HG02588 (cell line): ENCODE measurements around the gene ECEL1.

Source experiments
- ATAC-seq: cut with Tn5 transposase; IDR thresholded peaks from one replicate; pipeline ENCODE4 v1.9.1; 2021; ENCODE audit warnings: mild to moderate bottlenecking, moderate library complexity; ENCODE audit not compliant: unreplicated experiment

ECEL1 gene

DNA sequence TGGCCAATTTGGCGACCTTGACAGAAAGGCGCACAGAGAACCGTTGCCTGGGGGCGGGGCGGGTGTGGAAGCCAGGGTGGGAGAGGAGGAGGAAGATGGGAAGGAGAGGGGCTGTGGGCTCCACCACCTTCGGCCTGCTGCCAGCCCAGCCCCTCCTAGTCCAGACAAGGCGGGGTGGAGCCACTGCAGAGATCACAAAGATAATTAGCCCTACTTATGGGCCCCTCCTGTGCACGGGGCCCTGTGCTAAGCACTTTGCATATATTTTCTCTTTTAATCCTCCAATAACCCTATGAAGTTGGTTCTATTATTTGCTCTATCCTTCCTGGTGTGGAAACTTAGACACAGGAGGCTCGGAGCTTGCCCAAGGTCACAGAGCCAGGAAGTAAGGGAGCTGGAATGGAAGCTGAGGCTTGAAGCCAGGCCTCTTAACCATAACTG, 13.7 kb upstream of the ECEL1 start:
- no peak for ATAC-seq

- ATAC-seq = no peak
Observed at GRCh38 chr2:232498452-232498851, 10.8 kb upstream of the ECEL1 start.

DNA sequence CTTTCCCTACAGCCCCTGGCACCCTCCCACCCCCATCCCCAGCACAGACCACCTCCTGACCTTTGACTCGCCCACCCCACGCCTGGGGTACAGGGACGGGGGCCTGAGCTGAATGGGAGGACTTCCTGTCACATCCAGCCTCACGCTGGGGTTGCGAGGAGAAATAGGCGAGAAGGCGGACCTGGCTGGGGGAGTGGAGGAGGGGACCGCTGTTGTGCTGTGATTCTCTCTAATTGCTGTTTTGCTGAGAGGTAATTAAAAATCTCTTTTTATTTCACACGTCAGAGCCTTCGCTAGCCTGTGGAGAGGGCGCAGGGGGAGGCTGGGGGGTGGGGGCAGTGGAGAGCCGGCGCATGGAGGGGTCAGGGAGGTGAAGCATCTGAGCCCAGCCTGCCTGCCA, 9.7 kb upstream of the ECEL1 start:
- ATAC-seq = no peak

DNA sequence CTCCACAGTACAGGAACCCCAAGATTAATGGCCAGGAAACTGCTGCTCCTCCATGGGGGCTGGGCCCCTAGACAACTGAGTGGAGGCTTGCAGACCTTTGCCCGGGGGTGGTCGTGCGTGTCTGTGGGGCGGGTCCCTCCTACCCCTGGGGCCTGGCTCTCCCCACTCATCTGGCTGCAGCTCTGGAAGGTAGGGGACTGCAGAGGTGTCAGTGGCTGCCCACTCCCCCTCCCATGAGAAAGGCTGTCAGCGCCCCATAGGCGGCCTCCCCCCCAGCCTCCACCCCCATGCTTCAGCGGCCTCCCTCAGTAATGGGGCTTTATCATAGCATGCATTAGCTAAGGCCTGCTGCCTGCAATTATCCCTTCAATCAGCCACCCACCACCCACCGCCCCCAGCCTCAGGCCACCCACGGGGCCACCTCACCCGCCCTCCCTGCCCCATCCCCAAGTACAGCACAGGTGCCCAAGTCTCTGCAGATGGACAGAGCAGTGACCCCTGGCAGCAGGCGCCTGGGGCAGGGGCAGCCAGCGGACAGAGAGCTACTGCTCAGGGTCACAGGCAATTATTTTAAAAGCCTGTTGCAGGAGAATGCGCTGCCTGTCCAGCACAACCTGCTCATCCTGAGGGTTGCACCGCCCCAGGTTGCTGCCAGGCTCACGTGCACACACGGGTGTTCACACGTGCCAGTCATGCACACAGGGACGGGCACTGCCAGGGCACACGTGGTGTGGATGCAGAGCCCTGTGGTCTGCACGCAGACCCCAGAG, 9.1 kb upstream of the ECEL1 start:
- no peak for ATAC-seq

GRCh38 chr2:232495292-232495691, 7.7 kb upstream of the ECEL1 start:
- ATAC-seq = no peak

DNA sequence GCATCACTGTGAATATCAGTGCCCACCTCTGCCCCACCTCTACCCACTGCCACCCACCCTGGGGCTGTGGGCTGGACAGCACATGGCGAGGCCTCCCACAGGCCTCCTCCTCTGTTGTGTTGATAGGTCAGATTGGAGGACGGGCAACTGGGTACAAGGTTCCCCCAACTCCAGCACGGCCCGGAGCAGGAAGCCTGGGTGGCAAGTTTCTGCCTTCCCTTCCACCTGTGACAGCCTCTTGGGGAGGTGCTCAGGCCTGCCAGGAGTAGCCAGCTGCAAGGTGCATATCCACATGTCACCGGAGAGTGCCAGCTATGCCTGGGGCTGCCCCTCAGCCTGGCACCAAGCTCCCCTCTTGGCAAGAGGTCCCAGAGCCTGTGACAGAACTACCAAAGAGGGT, 6.9 kb upstream of the ECEL1 start:
- no peak for ATAC-seq

GRCh38 chr2:232493701-232494474, 6.3 kb upstream of the ECEL1 start:
- ATAC-seq = no peak

GRCh38 chr2:232492963-232493700, 5.5 kb upstream of the ECEL1 start:
- no peak for ATAC-seq

DNA sequence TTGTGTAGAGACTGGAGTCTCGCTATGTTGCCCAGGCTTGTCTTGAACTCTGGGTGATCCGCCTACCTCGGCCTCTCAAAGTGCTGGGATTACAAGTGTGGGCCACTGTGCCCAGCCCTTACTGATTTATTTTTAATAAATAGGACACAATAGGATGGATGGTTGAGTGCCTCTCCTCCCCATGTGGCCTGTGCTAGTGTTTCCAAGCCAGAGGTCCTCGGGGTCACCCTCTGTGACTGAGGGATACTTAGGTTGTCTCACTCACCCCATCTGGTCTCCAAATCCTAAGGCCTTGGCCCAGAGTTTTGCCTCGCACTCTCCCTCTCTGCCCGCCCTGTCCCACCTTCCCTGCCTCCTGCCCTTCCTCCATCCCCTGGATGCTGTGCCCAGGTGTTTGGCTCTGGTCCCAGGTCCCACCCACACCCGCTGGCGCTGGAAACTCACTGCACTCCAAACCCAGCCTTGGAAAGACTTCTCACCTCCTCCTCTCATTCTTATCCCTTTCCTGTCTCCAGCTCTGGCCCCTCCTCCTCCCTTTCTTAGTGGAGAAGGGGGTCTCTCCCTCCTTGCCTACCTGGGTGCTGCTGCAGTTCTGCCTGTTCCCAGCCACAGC, 4.7 kb upstream of the ECEL1 start:
- no peak for ATAC-seq

GRCh38 chr2:232491139-232491780, 3.6 kb upstream of the ECEL1 start:
- ATAC-seq = no peak

DNA sequence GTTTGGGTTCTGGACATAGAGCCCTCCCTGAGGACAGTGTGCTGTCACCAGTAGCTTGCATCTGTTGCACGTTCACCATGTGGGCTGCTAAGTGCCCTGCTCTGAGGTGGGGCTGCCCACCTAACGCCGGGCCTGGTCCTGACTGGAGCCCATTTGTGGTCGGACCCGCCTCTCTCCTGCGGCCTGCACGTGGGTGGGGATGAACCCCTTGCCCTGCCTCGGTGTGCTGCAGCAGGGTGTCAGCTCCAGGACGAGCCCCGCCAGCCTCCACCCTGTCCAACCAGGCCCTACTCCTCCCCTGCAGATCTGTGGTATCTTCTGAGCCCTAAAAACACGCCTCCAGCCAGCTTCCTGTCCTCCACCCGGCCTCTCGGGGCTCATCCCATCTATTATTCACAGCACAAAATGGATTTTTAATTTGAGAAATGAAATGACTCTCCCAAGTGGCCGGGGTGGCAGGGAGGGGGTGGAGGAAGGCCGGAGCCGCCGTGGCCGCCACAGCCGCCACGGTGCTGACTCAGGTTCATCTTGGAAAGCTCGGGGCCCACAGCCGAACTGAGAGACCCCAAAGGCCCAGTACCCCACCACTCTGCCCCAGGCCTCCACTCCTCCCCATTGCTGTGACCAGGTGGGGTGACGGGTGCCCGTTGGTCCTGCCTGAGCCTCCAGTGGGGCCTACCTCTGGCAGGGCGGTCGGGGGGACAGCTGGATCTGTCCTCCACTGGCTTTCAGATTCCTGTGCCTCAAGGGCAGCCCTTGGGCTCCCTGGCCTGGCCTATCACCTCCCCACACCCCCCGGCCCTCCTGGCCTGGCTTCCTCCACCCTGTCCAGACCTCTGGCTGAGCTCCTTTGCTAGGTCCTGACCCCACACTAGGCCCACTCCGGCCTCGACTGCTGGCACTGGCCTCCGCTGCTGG, 2.8 kb upstream of the ECEL1 start:
- ATAC-seq = no peak

GRCh38 chr2:232489516-232490220, 2.0 kb upstream of the ECEL1 start:
- no peak for ATAC-seq

GRCh38 chr2:232488721-232489300, 1.2 kb upstream of the ECEL1 start:
- ATAC-seq = no peak

DNA sequence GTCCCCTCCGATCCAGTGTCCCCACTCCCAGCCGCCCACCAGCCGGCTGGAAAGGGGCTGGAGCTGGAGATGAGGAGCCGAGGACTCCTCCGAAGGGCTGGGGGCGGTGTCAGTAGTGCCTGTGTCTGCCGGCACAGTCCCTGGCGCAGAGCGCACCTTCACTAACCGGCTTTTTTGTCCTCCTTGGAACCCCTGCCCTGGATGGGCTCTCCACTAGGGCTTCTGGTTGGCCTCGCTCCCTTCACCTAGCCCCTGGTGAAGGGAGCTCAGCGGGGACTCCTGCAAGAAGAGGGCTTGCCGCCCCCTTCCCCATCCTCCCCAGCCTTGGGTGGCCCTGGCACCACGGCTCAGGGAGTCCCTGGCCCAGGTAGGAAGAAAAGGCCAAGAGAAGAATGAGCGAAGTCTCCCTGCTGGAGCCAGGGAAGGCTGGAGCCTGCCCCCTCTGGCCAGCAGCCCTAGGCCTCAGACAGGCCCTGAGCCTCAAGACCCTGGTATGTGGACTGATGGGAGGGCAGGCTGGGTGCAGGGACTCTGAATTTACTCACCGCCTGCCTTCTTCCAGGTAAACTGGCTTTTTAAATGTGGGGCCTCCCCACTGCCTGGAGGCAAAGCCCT, 570 bp upstream of the ECEL1 start:
- no peak for ATAC-seq

- no peak for ATAC-seq
Observed at GRCh38 chr2:232486558-232487384, 863 bp downstream of the ECEL1 start.

GRCh38 chr2:232485757-232486557, 1.7 kb downstream of the ECEL1 start:
- no peak for ATAC-seq

DNA sequence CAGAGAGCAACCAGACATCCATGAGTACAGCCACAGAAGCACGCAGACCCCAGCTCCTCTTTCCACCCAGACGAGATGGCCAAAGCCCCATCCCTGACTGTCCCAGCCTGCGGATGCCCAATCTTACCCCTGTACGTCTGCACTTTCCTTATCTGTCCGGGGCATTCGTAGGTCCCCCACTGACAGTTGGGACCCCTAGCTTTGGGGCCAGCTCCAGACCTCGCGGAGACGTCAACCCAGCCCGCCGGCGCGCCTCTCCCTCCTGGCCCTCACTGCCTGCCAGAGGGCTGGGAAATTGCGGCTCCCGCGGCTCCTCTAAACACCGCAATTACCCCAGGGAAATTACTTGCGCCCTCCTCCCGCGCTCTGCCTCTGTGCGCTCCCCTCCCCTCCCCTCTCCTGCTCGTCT, 2.3 kb downstream of the ECEL1 start:
- ATAC-seq = no peak
